GM12891 (cell line): Measurements from ENCODE around the gene SLAIN2.

Experiments
- PAX5 ChIP-seq: IDR thresholded peaks from 2 replicates; pipeline ENCODE4 v1.6.1; 2011; ENCODE audit warnings: low read length, moderate library complexity, mild to moderate bottlenecking; ENCODE audit not compliant: insufficient read depth, severe bottlenecking
- POLR2A ChIP-seq: IDR thresholded peaks from 2 replicates; pipeline ENCODE4 v1.6.1; 2011; ENCODE audit warnings: low read depth, low read length, control low read depth
- POLR2AphosphoS5 ChIP-seq: IDR thresholded peaks from 2 replicates; pipeline ENCODE4 v1.6.1; 2011; ENCODE audit warnings: low read depth, low read length, control low read depth
- SPI1 ChIP-seq: IDR thresholded peaks from 2 replicates; pipeline ENCODE4 v1.6.1; 2011; ENCODE audit warnings: low read depth, low read length, control low read depth
- TAF1 ChIP-seq: IDR thresholded peaks from 2 replicates; pipeline ENCODE4 v1.6.1; 2011; ENCODE audit warnings: low read depth, low read length, control low read depth

DNA sequence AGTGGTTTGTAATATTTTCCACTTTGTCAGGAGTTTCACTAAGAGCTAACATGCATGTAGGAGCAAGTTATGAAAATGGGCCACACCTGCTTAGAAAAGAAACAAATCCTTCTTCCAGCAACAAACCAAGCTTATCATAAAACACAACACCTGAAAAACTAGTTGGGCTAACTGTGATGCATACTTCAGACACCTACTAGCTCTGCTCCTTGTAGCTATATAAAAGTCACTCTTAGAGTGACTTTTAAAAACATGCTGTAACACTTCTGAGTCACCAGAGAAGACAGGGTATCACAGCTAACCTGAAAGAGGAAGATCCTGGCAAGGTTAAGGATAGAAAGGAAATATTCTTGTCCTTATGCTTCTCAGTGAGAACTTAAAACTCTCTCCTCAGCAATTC is 3.6 kb upstream of the SLAIN2 start:
- TF ChIP-seq POLR2A: no peak
- TF ChIP-seq TAF1: no peak
- TF ChIP-seq PAX5: no peak
- no peak for TF ChIP-seq POLR2AphosphoS5
- no peak for TF ChIP-seq SPI1
